ENCODE results near the gene CFAP107.

DNA sequence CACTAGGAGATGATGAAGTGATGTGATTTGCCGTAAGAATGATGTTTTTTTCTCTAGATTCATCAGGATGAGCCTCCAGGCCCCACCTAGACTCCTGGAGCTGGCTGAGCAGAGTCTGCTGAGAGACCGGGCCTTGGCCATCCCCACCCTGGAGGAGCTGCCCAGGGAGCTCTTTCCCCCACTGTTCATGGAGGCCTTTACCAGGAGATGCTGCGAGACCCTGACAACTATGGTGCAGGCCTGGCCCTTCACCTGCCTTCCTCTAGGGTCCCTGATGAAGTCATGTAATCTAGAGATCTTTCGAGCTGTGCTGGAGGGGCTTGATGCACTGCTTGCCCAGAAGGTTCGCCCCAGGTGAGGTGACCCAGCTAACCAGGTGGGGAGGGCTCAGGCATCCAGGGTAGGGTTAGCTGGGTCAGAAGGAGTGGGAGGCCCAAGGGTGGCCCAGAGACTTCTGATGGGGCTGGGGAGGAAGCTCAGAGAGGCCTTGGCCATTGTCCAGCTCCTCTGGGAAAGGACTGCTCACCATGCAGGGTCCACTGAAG is 28.9 kb downstream of the CFAP107 start:
- no peak for TF ChIP-seq SIN3A (IDR thresholded peaks at IDR 0.05; ENCODE audit: borderline replicate concordance, insufficient read depth, low read length)
- TF ChIP-seq, protein P1, sequence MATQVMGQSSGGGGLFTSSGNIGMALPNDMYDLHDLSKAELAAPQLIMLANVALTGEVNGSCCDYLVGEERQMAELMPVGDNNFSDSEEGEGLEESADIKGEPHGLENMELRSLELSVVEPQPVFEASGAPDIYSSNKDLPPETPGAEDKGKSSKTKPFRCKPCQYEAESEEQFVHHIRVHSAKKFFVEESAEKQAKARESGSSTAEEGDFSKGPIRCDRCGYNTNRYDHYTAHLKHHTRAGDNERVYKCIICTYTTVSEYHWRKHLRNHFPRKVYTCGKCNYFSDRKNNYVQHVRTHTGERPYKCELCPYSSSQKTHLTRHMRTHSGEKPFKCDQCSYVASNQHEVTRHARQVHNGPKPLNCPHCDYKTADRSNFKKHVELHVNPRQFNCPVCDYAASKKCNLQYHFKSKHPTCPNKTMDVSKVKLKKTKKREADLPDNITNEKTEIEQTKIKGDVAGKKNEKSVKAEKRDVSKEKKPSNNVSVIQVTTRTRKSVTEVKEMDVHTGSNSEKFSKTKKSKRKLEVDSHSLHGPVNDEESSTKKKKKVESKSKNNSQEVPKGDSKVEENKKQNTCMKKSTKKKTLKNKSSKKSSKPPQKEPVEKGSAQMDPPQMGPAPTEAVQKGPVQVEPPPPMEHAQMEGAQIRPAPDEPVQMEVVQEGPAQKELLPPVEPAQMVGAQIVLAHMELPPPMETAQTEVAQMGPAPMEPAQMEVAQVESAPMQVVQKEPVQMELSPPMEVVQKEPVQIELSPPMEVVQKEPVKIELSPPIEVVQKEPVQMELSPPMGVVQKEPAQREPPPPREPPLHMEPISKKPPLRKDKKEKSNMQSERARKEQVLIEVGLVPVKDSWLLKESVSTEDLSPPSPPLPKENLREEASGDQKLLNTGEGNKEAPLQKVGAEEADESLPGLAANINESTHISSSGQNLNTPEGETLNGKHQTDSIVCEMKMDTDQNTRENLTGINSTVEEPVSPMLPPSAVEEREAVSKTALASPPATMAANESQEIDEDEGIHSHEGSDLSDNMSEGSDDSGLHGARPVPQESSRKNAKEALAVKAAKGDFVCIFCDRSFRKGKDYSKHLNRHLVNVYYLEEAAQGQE (IDR thresholded peaks at IDR 0.05; ENCODE audit: insufficient read depth in 1 of 2, low read depth in 2 of 2, low read length in 2 of 2) = no peak
- TF ChIP-seq POLR2AphosphoS5 (IDR thresholded peaks at IDR 0.05; ENCODE audit: low read depth, low read length) = no peak
- no peak for TF ChIP-seq FOXP2 (optimal IDR thresholded peaks at IDR 0.05; ENCODE audit: borderline replicate concordance, extremely low read depth, extremely low read length, insufficient read depth)
